A549 (cell line): ENCODE data around the gene NSD1. TPM values are rescaled to one million over a fixed set of nuclear protein-coding genes. Genes with fewer than 3 reads are reported as not detected.
"Not testable (repeated sequence)": the region's sequence is repeated elsewhere in the genome, so short reads cannot be mapped to it uniquely, and the experiment has no call there.

Experiments used
- ATAC-seq, 2 experiments: fragments of 200-7000 bp in 1 of 2; fragments of >200 bp in 1 of 2; cut with Nextera tagmentation in 1 of 2; cut with Tn5 transposase in 1 of 2; 3 replicates each; pipeline versions ENCODE4 v1.8.0 to v1.9.1; 2018 to 2020; ENCODE audit warnings: mild to moderate bottlenecking in 1 of 2, moderate library complexity in 1 of 2
- CTCF ChIA-PET: fragments of 300-600 bp; sonication (Branson Sonifier 250); formaldehyde crosslinking; extraction: SDS; loops from one replicate; lab custom pipeline; 2021; ENCODE audit warnings: antibody characterized with exemption, inconsistent platforms; lab: Yijun Ruan, JAX
- POLR2A ChIA-PET: fragments of 350-600 bp; formaldehyde crosslinking; extraction: SDS; loops from one replicate; lab custom pipeline; 2021; ENCODE audit warnings: antibody characterized with exemption, inconsistent platforms; lab: Yijun Ruan, JAX
- DNase-seq, 2 experiments: peaks; one replicate each; pipeline versions ENCODE4 v3.0.0 to v3.0.0-alpha.2; 2011 to 2016; ENCODE audit warnings: low read depth in 1 of 2, low spot score in 1 of 2
- FAIRE-seq: peaks from 2 replicates; lab custom pipeline; 2011; peaks lifted over from hg19 to GRCh38; lab: Jason Lieb, UNC
- H3K27ac ChIP-seq, 2 experiments: fragments of >200 bp; sonication (Bioruptor Twin); formaldehyde crosslinking; 3 replicates each; pipeline ENCODE4 v1.5.1; 2016 to 2017
- H3K4me1 ChIP-seq: fragments of >200 bp; sonication (Bioruptor Twin); formaldehyde crosslinking; 3 replicates; pipeline ENCODE4 v1.6.1; 2016
- H3K4me2 ChIP-seq: fragments of >200 bp; sonication (Bioruptor Twin); formaldehyde crosslinking; 3 replicates; pipeline ENCODE4 v1.6.1; 2016
- H3K4me3 ChIP-seq: fragments of >200 bp; sonication (Bioruptor Twin); formaldehyde crosslinking; 3 replicates; pipeline ENCODE4 v1.5.1; 2016
- H3K9me3 ChIP-seq: fragments of >200 bp; sonication (Bioruptor Twin); formaldehyde crosslinking; 3 replicates; pipeline ENCODE4 v1.6.1; 2016
- ATOH8 ChIP-seq: fragments of 250-450 bp; sonication (Bioruptor Pico); IDR thresholded peaks from 2 replicates; pipeline ENCODE4 v1.5.0; 2020; ENCODE audit warnings: low read depth, mild to moderate bottlenecking, moderate library complexity
- BHLHE40 ChIP-seq: IDR thresholded peaks from 2 replicates; pipeline ENCODE4 v1.6.1; 2012; ENCODE audit warnings: low read depth, low read length, inconsistent platforms
- CHD4 ChIP-seq: fragments of 200-600 bp; sonication (generic); IDR thresholded peaks from 2 replicates; pipeline ENCODE4 v1.6.1; 2016; ENCODE audit warnings: antibody characterized with exemption, mild to moderate bottlenecking, borderline replicate concordance
- ELK1 ChIP-seq: fragments of 150-350 bp; IDR thresholded peaks from 2 replicates; pipeline ENCODE4 v1.6.1; 2014; ENCODE audit warnings: low read depth, mild to moderate bottlenecking, low read length
- EP300 ChIP-seq, 2 experiments: fragments of >200 bp; sonication (Bioruptor Twin); formaldehyde crosslinking; IDR thresholded peaks; 2 replicates in 1 of 2; 3 replicates in 1 of 2; pipeline ENCODE4 v1.6.1; 2016 to 2017
- FOSL2 ChIP-seq, 2 experiments: fragments of 450-650 bp in 1 of 2; fragments of >200 bp in 1 of 2; sonication (Bioruptor Twin) in 1 of 2; formaldehyde crosslinking; IDR thresholded peaks; 2 replicates each; pipeline versions ENCODE4 v1.5.0 to v1.6.1; 2016 to 2020; ENCODE audit warnings: mild to moderate bottlenecking in 1 of 2, moderate library complexity in 1 of 2
- FOXS1 ChIP-seq: fragments of 250-450 bp; sonication (Bioruptor Pico); IDR thresholded peaks from 2 replicates; pipeline ENCODE4 v1.5.0; 2020; ENCODE audit warnings: mild to moderate bottlenecking, moderate library complexity
- HEYL ChIP-seq: fragments of 250-450 bp; sonication (Bioruptor Pico); IDR thresholded peaks from 2 replicates; pipeline ENCODE4 v1.8.0; 2021; ENCODE audit warnings: mild to moderate bottlenecking, moderate library complexity
- HMGXB4 ChIP-seq: fragments of 250-450 bp; sonication (Bioruptor Pico); IDR thresholded peaks from 2 replicates; pipeline ENCODE4 v1.5.0; 2021; ENCODE audit warnings: mild to moderate bottlenecking, moderate library complexity, borderline replicate concordance
- HOXB5 ChIP-seq: fragments of 250-450 bp; sonication (Bioruptor Pico); IDR thresholded peaks from 2 replicates; pipeline ENCODE4 v1.5.0; 2020; ENCODE audit warnings: mild to moderate bottlenecking, moderate library complexity
- KDM1A ChIP-seq: fragments of 200-600 bp; sonication (generic); IDR thresholded peaks from 2 replicates; pipeline ENCODE4 v1.6.1; 2016; ENCODE audit warnings: low read depth, mild to moderate bottlenecking
- KDM5A ChIP-seq: fragments of 200-600 bp; sonication (generic); IDR thresholded peaks from 2 replicates; pipeline ENCODE4 v1.6.1; 2016; ENCODE audit warnings: antibody characterized with exemption, mild to moderate bottlenecking
- MAZ ChIP-seq: fragments of 150-350 bp; IDR thresholded peaks from 2 replicates; pipeline ENCODE4 v1.6.1; 2014; ENCODE audit warnings: antibody characterized with exemption, low read depth, low read length, borderline replicate concordance
- MYC ChIP-seq: IDR thresholded peaks from 2 replicates; pipeline ENCODE4 v1.6.1; 2012; ENCODE audit warnings: mild to moderate bottlenecking, inconsistent platforms, low read length, improper control_type of control experiment, borderline replicate concordance
- NR3C1 ChIP-seq: fragments of >200 bp; sonication (Bioruptor Twin); formaldehyde crosslinking; IDR thresholded peaks from 3 replicates; pipeline ENCODE4 v1.6.1; 2017
- PHF8 ChIP-seq: fragments of 200-600 bp; sonication (generic); IDR thresholded peaks from 2 replicates; pipeline ENCODE4 v1.6.1; 2016; ENCODE audit warnings: low read depth, mild to moderate bottlenecking, antibody characterized with exemption, moderate library complexity, borderline replicate concordance
- REST ChIP-seq: fragments of 200-600 bp; sonication (generic); IDR thresholded peaks from 2 replicates; pipeline ENCODE4 v1.6.1; 2016; ENCODE audit warnings: antibody characterized with exemption, mild to moderate bottlenecking, moderate library complexity
- RNF2 ChIP-seq: fragments of 200-600 bp; sonication (generic); IDR thresholded peaks from 2 replicates; pipeline ENCODE4 v1.6.1; 2016; ENCODE audit warnings: low read depth, mild to moderate bottlenecking, antibody characterized with exemption, moderate library complexity, borderline replicate concordance
- SMC3 ChIP-seq: fragments of >200 bp; sonication (Bioruptor Twin); formaldehyde crosslinking; IDR thresholded peaks from 3 replicates; pipeline ENCODE4 v1.6.1; 2018; ENCODE audit warnings: inconsistent platforms
- TFCP2L1 ChIP-seq: fragments of 250-450 bp; sonication (Bioruptor Pico); IDR thresholded peaks from 2 replicates; pipeline ENCODE4 v1.5.0; 2021; ENCODE audit warnings: mild to moderate bottlenecking
- TP53 ChIP-seq: fragments of 250-450 bp; sonication (Bioruptor Pico); IDR thresholded peaks from 2 replicates; pipeline ENCODE4 v1.5.0; 2021; ENCODE audit warnings: mild to moderate bottlenecking, moderate library complexity
- WGBS: methylation state at CpG from one replicate; pipeline ENCODE4 v1.1.6; 2017; ENCODE audit errors: missing lambda C conversion rate; 5-methylcytosine and 5-hydroxymethylcytosine counted together
- polyA plus RNA-seq, 4 experiments: library from polyadenylated mRNA; depleted of rRNA in 3 of 4; stranded (reverse); fragments of >200 nt; fragmentation: RNase III in 1 of 4; extraction: RNeasy Plus Mini Kit Qiagen cat#74134 plus additional on column Dnase treatment in 1 of 4; gene quantifications; 2 replicates in 3 of 4; 3 replicates in 1 of 4; pipeline ENCODE4 v1.2.3, GENCODE V29; 2011 to 2017

NSD1 gene
- polyA plus RNA-seq, 2 of the 4 experiments (the other 2 are of a cell fraction): 16.3 to 38.2 TPM

GRCh38 chr5:177339107-177339638 lies 205.6 kb downstream of the NSD1 start:
- Histone ChIP-seq H3K27ac (no peak overlapping the region), H3K4me1 (0 out of 3 replicates have a peak, but pooled peaks cover 10% of the 10 kb centered on the region), H3K4me3 (no peak overlapping the region), H3K4me2 (no peak overlapping the region), H3K9me3 (no peaks in the 10 kb centered on the region)
- POLR2A ChIA-PET: no interaction called here
- ATAC-seq (no peak), FAIRE-seq (no peak), DNase-seq (no peak)
- TF ChIP-seq BHLHE40 (no peak), SMC3 (no peak)
- CTCF ChIA-PET: interaction anchor here (1.0 to 2.6 kb wide), 6 partner anchors 19 to 64 kb away, joined by 4 to 9 read pairs (median 4); no protein-coding TSS in a partner anchor
- WGBS: 71% methylated on average over 10 of the region's 11 CpGs

GRCh38 chr5:177343000-177343399 lies 209.4 kb downstream of the NSD1 start:
- ATAC-seq, H3K4me1 ChIP-seq, H3K4me3 ChIP-seq, H3K27ac ChIP-seq, DNase-seq, H3K4me2 ChIP-seq, FAIRE-seq, H3K9me3 ChIP-seq: not testable (repeated sequence)
- POLR2A ChIA-PET: interaction anchor here (0.6 kb wide), 1 partner anchor 206 kb away, joined by 4 read pairs; no protein-coding TSS in a partner anchor
- CTCF ChIA-PET: interaction anchor here (1.7 kb wide), 1 partner anchor 25 kb away, joined by 5 read pairs; no protein-coding TSS in a partner anchor
- WGBS: 95% methylated on average over 14 of the region's 14 CpGs

- FAIRE-seq (no peak), DNase-seq (no peak), ATAC-seq (no peak)
- WGBS: 90% methylated on average over 6 of the region's 6 CpGs
- ChIA-PET CTCF (interaction anchor here (0.7 to 1.3 kb wide), 3 partner anchors 12 to 26 kb away, joined by 3 to 4 read pairs (median 3); no protein-coding TSS in a partner anchor), POLR2A (no interaction called here)
- Histone ChIP-seq H3K4me1 (0 out of 3 replicates have a peak, but pooled peaks cover 9% of the 10 kb centered on the region), H3K4me2 (no peak overlapping the region), H3K4me3 (no peak overlapping the region), H3K9me3 (no peaks in the 10 kb centered on the region), H3K27ac (no peak overlapping the region)
- TF ChIP-seq CHD4 (no peak), ATOH8 (no peak), PHF8 (no peak), EP300 (IDR thresholded peaks at IDR 0.05) (no peak), HMGXB4 (CRISPR knock-in tag) (no peak), MYC (no peak), NR3C1 (no peak), KDM5A (no peak)
These were observed 210.2 kb downstream of the NSD1 start for GRCh38 chr5:177343777-177344176.

GRCh38 chr5:177344891-177345290 lies 211.3 kb downstream of the NSD1 start:
- Histone ChIP-seq H3K4me2 (no peak overlapping the region), H3K4me3 (no peak overlapping the region), H3K27ac (no peak overlapping the region), H3K4me1 (peaks cover 13% of the 10 kb centered on the region; the same call in 2 of the 3 replicates), H3K9me3 (no peaks in the 10 kb centered on the region)
- POLR2A ChIA-PET: no interaction called here
- ATAC-seq (no peak), DNase-seq (no peak), FAIRE-seq (no peak)
- 93% methylated on average over 6 of the region's 6 CpGs for WGBS
- CTCF ChIA-PET: interaction anchor here (1.1 to 1.5 kb wide), 3 partner anchors 11 to 27 kb away, joined by 3 to 4 read pairs (median 3); no protein-coding TSS in a partner anchor
- no peak for TF ChIP-seq KDM1A
- no peak for TF ChIP-seq RNF2
- TF ChIP-seq ELK1: no peak
- no peak for TF ChIP-seq TP53 (CRISPR knock-in tag)
- TF ChIP-seq MAZ: no peak
- TF ChIP-seq HOXB5: no peak
- TF ChIP-seq HEYL (CRISPR knock-in tag): no peak
- no peak for TF ChIP-seq FOXS1 (CRISPR knock-in tag)
- TF ChIP-seq FOSL2 (IDR thresholded peaks at IDR 0.05): no peak
- no peak for TF ChIP-seq FOSL2 (CRISPR knock-in tag; IDR thresholded peaks at IDR 0.05)
- TF ChIP-seq TFCP2L1 (CRISPR knock-in tag): no peak
- no peak for TF ChIP-seq REST
